SK-N-SH (cell line): ENCODE measurements around the gene SH3PXD2B. TPM values are rescaled to one million over a fixed set of nuclear protein-coding genes. Genes with fewer than 3 reads are reported as not detected.

ENCODE experiments used
- CTCF ChIA-PET: fragments of 300-600, 350-600 bp; formaldehyde crosslinking; extraction: SDS; loops from one replicate; lab custom pipeline; 2021; lab: Yijun Ruan, JAX
- POLR2A ChIA-PET: fragments of 350-600 bp; sonication (Branson Sonifier 250); formaldehyde crosslinking; extraction: SDS; loops from one replicate; lab custom pipeline; 2020; ENCODE audit warnings: antibody characterized with exemption, inconsistent platforms; lab: Yijun Ruan, JAX
- DNase-seq: peaks from one replicate; pipeline ENCODE4 v3.0.0; 2012
- H2AFZ ChIP-seq: fragments of 200-600 bp; sonication (generic); 2 replicates; pipeline ENCODE4 v1.8.1; 2016; ENCODE audit warnings: antibody characterized with exemption, mild to moderate bottlenecking, low read depth
- H3F3A ChIP-seq: fragments of 200-600 bp; sonication (generic); replicated peaks from 2 replicates; pipeline ENCODE3; 2016; ENCODE audit warnings: antibody characterized with exemption, mild to moderate bottlenecking; ENCODE audit not compliant: insufficient read depth
- H3K27ac ChIP-seq, 2 experiments: fragments of 200-500 bp in 1 of 2; fragments of 200-600 bp in 1 of 2; sonication (Bioruptor generic) in 1 of 2; sonication (generic), shearing (Covaris generic) in 1 of 2; 2 replicates each; pipeline versions ENCODE4 v1.5.1 to v1.6.1; 2014 to 2016; ENCODE audit warnings: low read depth in 2 of 2, inconsistent platforms in 1 of 2, low read length in 1 of 2, mild to moderate bottlenecking in 1 of 2, mixed read lengths in 1 of 2
- H3K27me3 ChIP-seq: fragments of 200-600 bp; sonication (generic), shearing (Covaris generic); 2 replicates; pipeline ENCODE4 v1.6.1; 2016; ENCODE audit warnings: mixed run types; ENCODE audit not compliant: insufficient read depth
- H3K36me3 ChIP-seq, 2 experiments: fragments of 200-500 bp in 1 of 2; fragments of 200-600 bp in 1 of 2; sonication (Bioruptor generic) in 1 of 2; sonication (generic) in 1 of 2; replicated peaks in 1 of 2; 2 replicates each; pipeline versions ENCODE3 to v1.5.1; 2014 to 2016; ENCODE audit warnings: low read length in 1 of 2, mild to moderate bottlenecking in 1 of 2; ENCODE audit not compliant: insufficient read depth in 2 of 2, control insufficient read depth in 1 of 2
- H3K4me1 ChIP-seq, 2 experiments: fragments of 200-500 bp in 1 of 2; fragments of 200-600 bp in 1 of 2; sonication (Bioruptor generic) in 1 of 2; sonication (generic), shearing (Covaris generic) in 1 of 2; 2 replicates each; pipeline versions ENCODE4 v1.5.1 to v1.6.1; 2014 to 2016; ENCODE audit warnings: low read depth in 1 of 2, low read length in 1 of 2, mixed run types in 1 of 2; ENCODE audit not compliant: insufficient read depth in 2 of 2, control insufficient read depth in 1 of 2
- H3K4me2 ChIP-seq: fragments of 200-600 bp; sonication (generic), shearing (Covaris generic); 2 replicates; pipeline ENCODE4 v1.6.1; 2017; ENCODE audit warnings: mixed run types
- H3K4me3 ChIP-seq, 2 experiments: fragments of 200-500 bp in 1 of 2; fragments of 200-600 bp in 1 of 2; sonication (Bioruptor generic) in 1 of 2; sonication (generic), shearing (Covaris generic) in 1 of 2; 2 replicates each; pipeline versions ENCODE4 v1.5.1 to v1.8.1; 2014 to 2016; ENCODE audit warnings: low read depth in 2 of 2, inconsistent platforms in 1 of 2, low read length in 1 of 2, mild to moderate bottlenecking in 1 of 2, mixed read lengths in 1 of 2, moderate library complexity in 1 of 2
- H3K79me2 ChIP-seq: fragments of 200-600 bp; sonication (generic); 2 replicates; pipeline ENCODE4 v1.8.1; 2017; ENCODE audit warnings: mild to moderate bottlenecking; ENCODE audit not compliant: insufficient read depth
- H3K9ac ChIP-seq: fragments of 200-600 bp; sonication (generic); 2 replicates; pipeline ENCODE4 v1.6.1; 2017; ENCODE audit warnings: mixed run types
- H3K9me2 ChIP-seq: fragments of 200-600 bp; sonication (generic); 2 replicates; pipeline ENCODE4 v1.6.1; 2017; ENCODE audit warnings: mixed run types
- H3K9me3 ChIP-seq: fragments of 200-600 bp; sonication (generic); 2 replicates; pipeline ENCODE4 v1.6.1; 2017; ENCODE audit warnings: mixed run types, mild to moderate bottlenecking, moderate library complexity
- H4K20me1 ChIP-seq: fragments of 200-600 bp; sonication (generic); 2 replicates; pipeline ENCODE4 v1.6.1; 2017; ENCODE audit warnings: mild to moderate bottlenecking, mixed run types; ENCODE audit not compliant: insufficient read depth
- CHD2 ChIP-seq: fragments of 150-350 bp; IDR thresholded peaks from 2 replicates; pipeline ENCODE4 v1.6.1; 2018; ENCODE audit warnings: low read length; ENCODE audit not compliant: partially characterized antibody
- ELF1 ChIP-seq: IDR thresholded peaks from 2 replicates; pipeline ENCODE4 v1.4.0; 2012
- EP300 ChIP-seq, 2 experiments: IDR thresholded peaks; 2 replicates each; pipeline versions ENCODE4 v1.4.0 to v1.6.1; 2012; ENCODE audit warnings: borderline replicate concordance in 1 of 2, low read depth in 1 of 2, low read length in 1 of 2
- EZH2phosphoT487 ChIP-seq: fragments of 200-600 bp; sonication (generic); IDR thresholded peaks from 2 replicates; pipeline ENCODE4 v1.6.1; 2017; ENCODE audit warnings: low read depth, mixed run types, mild to moderate bottlenecking, antibody characterized with exemption, moderate library complexity, borderline replicate concordance
- FOSL2 ChIP-seq: IDR thresholded peaks from 2 replicates; pipeline ENCODE4 v1.4.0; 2012; ENCODE audit warnings: low read depth, mild to moderate bottlenecking, moderate library complexity, borderline replicate concordance
- FOXM1 ChIP-seq: IDR thresholded peaks from 2 replicates; pipeline ENCODE4 v1.4.0; 2012; ENCODE audit warnings: low read depth, mild to moderate bottlenecking
- MEF2A ChIP-seq: IDR thresholded peaks from 2 replicates; pipeline ENCODE4 v1.4.0; 2012; ENCODE audit warnings: low read depth, borderline replicate concordance
- NRF1 ChIP-seq: IDR thresholded peaks from 2 replicates; pipeline ENCODE4 v1.6.1; 2012; ENCODE audit warnings: low read depth, mild to moderate bottlenecking, low read length
- PBX3 ChIP-seq: IDR thresholded peaks from 2 replicates; pipeline ENCODE4; 2012
- POLR2AphosphoS5 ChIP-seq: IDR thresholded peaks from 2 replicates; pipeline ENCODE4 v1.6.1; 2012; ENCODE audit warnings: low read depth, low read length
- RAD21 ChIP-seq: IDR thresholded peaks from 2 replicates; pipeline ENCODE4 v1.6.1; 2012; ENCODE audit warnings: mild to moderate bottlenecking, low read length
- RCOR1 ChIP-seq: fragments of 150-350 bp; IDR thresholded peaks from 2 replicates; pipeline ENCODE4 v1.6.1; 2017; ENCODE audit warnings: antibody characterized with exemption, low read length
- RXRA ChIP-seq: IDR thresholded peaks from 2 replicates; pipeline ENCODE4 v1.4.0; 2012; ENCODE audit warnings: low read depth, mild to moderate bottlenecking, borderline replicate concordance
- SIN3A ChIP-seq: IDR thresholded peaks from 2 replicates; pipeline ENCODE4 v1.6.1; 2012; ENCODE audit warnings: low read depth, mild to moderate bottlenecking, low read length, moderate library complexity, borderline replicate concordance
- TAF1 ChIP-seq: IDR thresholded peaks from 2 replicates; pipeline ENCODE4 v1.6.1; 2012; ENCODE audit warnings: low read depth, mild to moderate bottlenecking, low read length, moderate library complexity, borderline replicate concordance
- TCF12 ChIP-seq: IDR thresholded peaks from 2 replicates; pipeline ENCODE4 v1.4.0; 2012
- TEAD4 ChIP-seq: IDR thresholded peaks from 2 replicates; pipeline ENCODE4 v1.4.0; 2012; ENCODE audit warnings: mild to moderate bottlenecking, borderline replicate concordance; ENCODE audit not compliant: insufficient read depth
- YY1 ChIP-seq: IDR thresholded peaks from 2 replicates; pipeline ENCODE4 v1.4.0; 2012; ENCODE audit warnings: low read depth, mild to moderate bottlenecking
- WGBS: methylation state at CpG from one replicate; pipeline ENCODE4 v1.1.6; 2017; ENCODE audit warnings: low lambda C conversion rate; 5-methylcytosine and 5-hydroxymethylcytosine counted together
- polyA plus RNA-seq, 3 experiments: library from polyadenylated mRNA; depleted of rRNA; stranded (reverse); fragments of >200 nt; gene quantifications; 2 replicates each; pipeline ENCODE4 v1.2.3, GENCODE V29; 2012
- TF ChIP-seq, protein P1 (sequence below): fragments of 150-350 bp; IDR thresholded peaks from 2 replicates; pipeline ENCODE4 v1.6.1; 2017; ENCODE audit warnings: antibody characterized with exemption, low read length, low read depth, borderline replicate concordance
- TF ChIP-seq, protein P2 (sequence below): IDR thresholded peaks from 2 replicates; pipeline ENCODE4 v1.4.0; 2012; ENCODE audit warnings: low read depth, borderline replicate concordance
- TF ChIP-seq, protein P3 (sequence below): IDR thresholded peaks from 2 replicates; pipeline ENCODE4 v1.4.0; 2012; ENCODE audit warnings: low read depth, borderline replicate concordance

SH3PXD2B gene
- polyA plus RNA-seq, 1 of the 3 experiments (the other 2 are of a cell fraction) = 15.0 TPM

DNA sequence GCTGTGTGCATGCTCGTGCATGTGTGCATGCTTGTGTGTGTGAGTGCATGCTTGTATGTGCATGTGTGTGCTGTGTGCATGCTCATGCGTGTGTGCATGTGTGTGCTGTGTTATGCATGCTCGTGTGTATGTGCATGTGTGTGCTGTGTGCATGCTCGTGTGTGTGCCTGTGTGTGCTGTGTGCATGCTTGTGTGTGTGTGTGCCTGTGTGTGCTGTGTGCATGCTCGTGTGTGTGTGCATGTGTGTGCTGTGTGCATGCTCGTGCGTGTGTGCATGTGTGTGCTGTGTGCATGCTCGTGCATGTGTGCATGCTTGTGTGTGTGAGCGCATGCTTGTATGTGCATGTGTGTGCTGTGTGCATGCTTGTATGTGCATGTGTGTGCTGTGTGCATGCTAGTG, 30.3 kb upstream of the SH3PXD2B start:
- Histone ChIP-seq H3F3A (no peaks in the 10 kb centered on the region), H3K36me3 (no peaks in the 10 kb centered on the region), H3K9me3 (no peaks in the 10 kb centered on the region), H3K4me2 (no peak overlapping the region), H3K9me2 (no peaks in the 10 kb centered on the region), H3K4me1 (peaks cover 0 to 3% of the 10 kb centered on the region in 2 experiments; a peak in 1 of 4 replicates), H3K27ac (no peak overlapping the region), H3K27me3 (no peaks in the 10 kb centered on the region), H2AFZ (no peak overlapping the region)
- CTCF ChIA-PET = interaction anchor here (7.0 kb wide), 1 partner anchor 213 kb away, joined by 209 read pairs; no protein-coding TSS in a partner anchor
- POLR2A ChIA-PET = no interaction called here
- no peak for TF ChIP-seq NRF1
- TF ChIP-seq FOXM1 = no peak
- TF ChIP-seq ELF1 = no peak
- TF ChIP-seq RXRA = no peak
- TF ChIP-seq TCF12 = no peak
- TF ChIP-seq SIN3A = no peak
- TF ChIP-seq MEF2A = no peak
- TF ChIP-seq, protein P1, sequence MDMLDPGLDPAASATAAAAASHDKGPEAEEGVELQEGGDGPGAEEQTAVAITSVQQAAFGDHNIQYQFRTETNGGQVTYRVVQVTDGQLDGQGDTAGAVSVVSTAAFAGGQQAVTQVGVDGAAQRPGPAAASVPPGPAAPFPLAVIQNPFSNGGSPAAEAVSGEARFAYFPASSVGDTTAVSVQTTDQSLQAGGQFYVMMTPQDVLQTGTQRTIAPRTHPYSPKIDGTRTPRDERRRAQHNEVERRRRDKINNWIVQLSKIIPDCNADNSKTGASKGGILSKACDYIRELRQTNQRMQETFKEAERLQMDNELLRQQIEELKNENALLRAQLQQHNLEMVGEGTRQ = no peak
- TF ChIP-seq, protein P2, sequence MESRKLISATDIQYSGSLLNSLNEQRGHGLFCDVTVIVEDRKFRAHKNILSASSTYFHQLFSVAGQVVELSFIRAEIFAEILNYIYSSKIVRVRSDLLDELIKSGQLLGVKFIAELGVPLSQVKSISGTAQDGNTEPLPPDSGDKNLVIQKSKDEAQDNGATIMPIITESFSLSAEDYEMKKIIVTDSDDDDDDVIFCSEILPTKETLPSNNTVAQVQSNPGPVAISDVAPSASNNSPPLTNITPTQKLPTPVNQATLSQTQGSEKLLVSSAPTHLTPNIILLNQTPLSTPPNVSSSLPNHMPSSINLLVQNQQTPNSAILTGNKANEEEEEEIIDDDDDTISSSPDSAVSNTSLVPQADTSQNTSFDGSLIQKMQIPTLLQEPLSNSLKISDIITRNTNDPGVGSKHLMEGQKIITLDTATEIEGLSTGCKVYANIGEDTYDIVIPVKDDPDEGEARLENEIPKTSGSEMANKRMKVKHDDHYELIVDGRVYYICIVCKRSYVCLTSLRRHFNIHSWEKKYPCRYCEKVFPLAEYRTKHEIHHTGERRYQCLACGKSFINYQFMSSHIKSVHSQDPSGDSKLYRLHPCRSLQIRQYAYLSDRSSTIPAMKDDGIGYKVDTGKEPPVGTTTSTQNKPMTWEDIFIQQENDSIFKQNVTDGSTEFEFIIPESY = no peak
- TF ChIP-seq POLR2AphosphoS5 = no peak
- TF ChIP-seq RAD21 = no peak
- TF ChIP-seq, all 33 proteins: peak for 0
- Histone ChIP-seq H3K9ac (no peak overlapping the region), H3K4me3 (no peak overlapping the region), H4K20me1 (no peaks in the 10 kb centered on the region), H3K79me2 (no peaks in the 10 kb centered on the region)
- WGBS = 47% methylated on average over 4 of the region's 9 CpGs
- no peak for DNase-seq

DNA sequence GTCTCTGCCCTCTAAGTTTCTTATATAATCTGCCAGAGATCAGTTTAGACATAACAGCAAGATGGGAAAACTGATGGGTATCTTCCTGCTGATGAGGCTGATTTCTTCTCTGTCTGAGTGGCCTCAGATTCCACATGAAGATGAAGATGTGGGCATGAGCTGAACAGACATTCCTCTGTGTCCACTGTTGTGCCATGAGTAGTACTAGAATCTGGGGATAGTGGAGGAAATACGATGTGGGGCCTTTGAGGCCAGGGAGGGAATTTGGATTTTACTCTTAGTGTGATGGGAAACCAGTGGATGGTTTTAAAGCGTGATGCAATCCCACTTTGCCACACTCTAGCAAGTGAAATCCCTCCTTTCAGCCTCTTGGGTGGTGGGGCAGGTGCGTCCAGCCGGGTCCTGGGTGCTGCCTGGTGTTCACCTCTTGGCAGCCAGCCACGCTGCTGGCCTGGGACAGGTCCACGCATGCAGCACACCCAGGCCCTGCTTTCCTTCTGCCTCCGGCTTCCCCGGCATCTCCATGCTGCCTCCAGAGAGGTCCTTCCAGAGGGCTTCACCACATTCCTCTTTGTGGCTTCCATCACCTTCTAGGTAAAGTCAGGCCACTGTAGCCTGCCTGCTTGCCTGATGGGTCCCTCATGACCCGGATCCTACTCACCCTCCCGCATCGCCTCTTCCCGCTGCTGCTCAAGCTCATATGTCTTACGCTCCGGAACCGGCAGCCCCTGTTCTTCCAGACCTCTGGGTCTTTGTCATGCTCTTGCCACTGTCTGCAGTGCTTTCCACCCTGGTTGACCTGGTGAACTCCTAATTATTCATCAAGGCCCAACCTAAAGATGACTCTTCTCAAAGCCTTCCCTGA, 28.1 kb upstream of the SH3PXD2B start:
- Histone ChIP-seq H3K4me3 (no peak overlapping the region), H3K4me2 (no peak overlapping the region), H3K9me3 (no peaks in the 10 kb centered on the region), H3K27me3 (no peaks in the 10 kb centered on the region), H3F3A (no peaks in the 10 kb centered on the region), H3K27ac (no peak overlapping the region), H3K9me2 (no peaks in the 10 kb centered on the region), H3K36me3 (no peaks in the 10 kb centered on the region), H2AFZ (no peak overlapping the region), H3K4me1 (peaks cover 0 to 3% of the 10 kb centered on the region in 2 experiments; a peak in 1 of 4 replicates), H4K20me1 (no peaks in the 10 kb centered on the region), H3K79me2 (no peaks in the 10 kb centered on the region), H3K9ac (no peak overlapping the region)
- no peak for DNase-seq
- ChIA-PET POLR2A (no interaction called here), CTCF (interaction anchor here (0.6 to 7.0 kb wide), 5 partner anchors 11 to 224 kb away, joined by 3 to 209 read pairs (median 3); no protein-coding TSS in a partner anchor)
- TF ChIP-seq, protein P3, sequence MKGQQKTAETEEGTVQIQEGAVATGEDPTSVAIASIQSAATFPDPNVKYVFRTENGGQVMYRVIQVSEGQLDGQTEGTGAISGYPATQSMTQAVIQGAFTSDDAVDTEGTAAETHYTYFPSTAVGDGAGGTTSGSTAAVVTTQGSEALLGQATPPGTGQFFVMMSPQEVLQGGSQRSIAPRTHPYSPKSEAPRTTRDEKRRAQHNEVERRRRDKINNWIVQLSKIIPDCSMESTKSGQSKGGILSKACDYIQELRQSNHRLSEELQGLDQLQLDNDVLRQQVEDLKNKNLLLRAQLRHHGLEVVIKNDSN = no peak
- TF ChIP-seq FOXM1 = no peak
- no peak for TF ChIP-seq RXRA
- TF ChIP-seq YY1 = no peak
- no peak for TF ChIP-seq TAF1
- no peak for TF ChIP-seq CHD2
- TF ChIP-seq EZH2phosphoT487 = no peak
- no peak for TF ChIP-seq ELF1
- TF ChIP-seq TCF12 = no peak
- no peak for TF ChIP-seq RAD21
- no peak for TF ChIP-seq MEF2A
- TF ChIP-seq RCOR1 = no peak
- no peak for TF ChIP-seq TEAD4
- no peak for TF ChIP-seq FOSL2
- TF ChIP-seq PBX3 = no peak
- TF ChIP-seq EP300 (IDR thresholded peaks at IDR 0.05; ENCODE audit: borderline replicate concordance in 1 of 2, low read depth in 1 of 2, low read length in 1 of 2) = no peak
- WGBS = 80% methylated on average over 15 of the region's 15 CpGs
